ENCODE data around the gene ADNP2.

GRCh38 chr18:80132180-80132812 lies 23.2 kb downstream of the ADNP2 start:
- TF ChIP-seq, protein P1, sequence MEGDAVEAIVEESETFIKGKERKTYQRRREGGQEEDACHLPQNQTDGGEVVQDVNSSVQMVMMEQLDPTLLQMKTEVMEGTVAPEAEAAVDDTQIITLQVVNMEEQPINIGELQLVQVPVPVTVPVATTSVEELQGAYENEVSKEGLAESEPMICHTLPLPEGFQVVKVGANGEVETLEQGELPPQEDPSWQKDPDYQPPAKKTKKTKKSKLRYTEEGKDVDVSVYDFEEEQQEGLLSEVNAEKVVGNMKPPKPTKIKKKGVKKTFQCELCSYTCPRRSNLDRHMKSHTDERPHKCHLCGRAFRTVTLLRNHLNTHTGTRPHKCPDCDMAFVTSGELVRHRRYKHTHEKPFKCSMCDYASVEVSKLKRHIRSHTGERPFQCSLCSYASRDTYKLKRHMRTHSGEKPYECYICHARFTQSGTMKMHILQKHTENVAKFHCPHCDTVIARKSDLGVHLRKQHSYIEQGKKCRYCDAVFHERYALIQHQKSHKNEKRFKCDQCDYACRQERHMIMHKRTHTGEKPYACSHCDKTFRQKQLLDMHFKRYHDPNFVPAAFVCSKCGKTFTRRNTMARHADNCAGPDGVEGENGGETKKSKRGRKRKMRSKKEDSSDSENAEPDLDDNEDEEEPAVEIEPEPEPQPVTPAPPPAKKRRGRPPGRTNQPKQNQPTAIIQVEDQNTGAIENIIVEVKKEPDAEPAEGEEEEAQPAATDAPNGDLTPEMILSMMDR (conservative IDR thresholded peaks at IDR 0.05; ENCODE audit: low read depth, low read length), result no peak
- TF ChIP-seq EZH2 (IDR thresholded peaks at IDR 0.05; ENCODE audit: low read length, unreplicated experiment), result no peak
